Left lung (tissue), 10 donors: ENCODE data around the gene ECHDC3. TPM values are rescaled to one million over a fixed set of nuclear protein-coding genes. Genes with fewer than 3 reads are reported as not detected.
A peak's percentile ranks its signal among the peaks of the same experiment; 100 is the strongest.

ENCODE experiments used
- ATAC-seq: fragments of 200-7000 bp; cut with Tn5 transposase; one replicate; pipeline ENCODE4 v1.9.1; 2020; ENCODE audit warnings: moderate library complexity
- DNase-seq, 4 donors: peaks; one replicate each; pipeline ENCODE4 v3.0.0-alpha.2; 2013 to 2020
- H3K27ac ChIP-seq, 2 donors: fragments of 200-600 bp; sonication (generic) in 1 of 2; one replicate each; pipeline versions ENCODE4 v1.5.0 to v1.8.0; 2020 to 2021
- H3K27me3 ChIP-seq, 2 donors: fragments of 200-600 bp; sonication (generic) in 1 of 2; one replicate each; pipeline versions ENCODE4 v1.5.0 to v1.8.0; 2020 to 2021
- H3K36me3 ChIP-seq, 2 donors: fragments of 200-600 bp; sonication (generic) in 1 of 2; one replicate each; pipeline versions ENCODE4 v1.5.0 to v1.8.0; 2020 to 2021
- H3K4me1 ChIP-seq, 2 donors: fragments of 200-600 bp; one replicate each; pipeline ENCODE4 v1.8.0; 2021
- H3K4me3 ChIP-seq, 2 donors: fragments of 200-600 bp; sonication (generic) in 1 of 2; one replicate each; pipeline versions ENCODE4 v1.5.0 to v1.8.0; 2020 to 2021; ENCODE audit warnings: mild to moderate bottlenecking in 1 of 2
- H3K9me3 ChIP-seq, 2 donors: fragments of 200-600 bp; sonication (generic) in 1 of 2; one replicate each; pipeline versions ENCODE4 v1.5.0 to v1.8.0; 2020 to 2021
- intact Hi-C, 2 donors: fragments of 100-400 bp; cut with DNase I; formaldehyde crosslinking; loops; one replicate each; pipeline versions ENCODE4 v1.11.2 to v1.14.2; 2022
- polyA plus RNA-seq, 6 donors: library from polyadenylated mRNA; unstranded; fragments of 120-200 nt; gene quantifications; one replicate each; pipeline ENCODE4 v1.2.1, GENCODE V29; 2013; ENCODE audit not compliant: insufficient read length in 6 of 6
- total RNA-seq, 2 donors: library from RNA; stranded (reverse); fragmentation: NEBNext Ultra II Directional; extraction: Animal tissue kit (Norgen Biotek cat#: 25700); gene quantifications; one replicate each; pipeline ENCODE4 v1.2.1, GENCODE V29; 2021
- TF ChIP-seq, protein P1 (sequence below), 2 donors: fragments of 200-600 bp; sonication (generic) in 1 of 2; IDR thresholded peaks; one replicate each; pipeline versions ENCODE4 v1.5.0 to v1.8.0; 2021; ENCODE audit warnings: antibody characterized with exemption in 2 of 2
- donor health status: DM: no; HTN: yes; CAD: no.
- donor health status: DM: no; HTN: no; CAD: no.

ECHDC3 gene
- total and polyA plus RNA-seq, 8 donors: 12.4 to 32.6 (median 14.7) TPM

DNA sequence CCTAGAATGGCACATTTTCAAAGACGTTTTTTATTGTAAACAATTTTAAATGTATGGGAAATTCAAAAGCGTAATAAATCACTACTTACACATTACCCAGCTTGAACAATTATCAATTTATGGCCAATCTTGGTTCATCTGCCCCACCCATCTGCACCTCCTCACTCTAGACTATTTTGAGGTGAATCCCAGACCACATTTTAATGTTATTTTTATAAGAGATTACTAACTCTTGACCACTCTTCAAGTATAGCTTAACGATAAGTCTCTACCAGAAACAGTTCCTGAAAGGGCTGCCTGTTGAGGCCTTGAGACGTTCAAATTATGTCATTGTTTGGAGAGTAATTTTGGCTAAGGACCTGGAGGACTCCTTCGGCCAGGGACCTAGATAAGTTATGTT lies 33.2 kb downstream of the ECHDC3 start:
- intact Hi-C loops: no loop called here
- no peaks in the 10 kb centered on the region for H3K27me3 ChIP-seq
- DNase-seq (no peak), ATAC-seq (no peak)
- no peak overlapping the region for H3K27ac ChIP-seq
- no peak overlapping the region for H3K4me3 ChIP-seq
- H3K4me1 ChIP-seq: no peaks in the 10 kb centered on the region
- TF ChIP-seq, protein P1, sequence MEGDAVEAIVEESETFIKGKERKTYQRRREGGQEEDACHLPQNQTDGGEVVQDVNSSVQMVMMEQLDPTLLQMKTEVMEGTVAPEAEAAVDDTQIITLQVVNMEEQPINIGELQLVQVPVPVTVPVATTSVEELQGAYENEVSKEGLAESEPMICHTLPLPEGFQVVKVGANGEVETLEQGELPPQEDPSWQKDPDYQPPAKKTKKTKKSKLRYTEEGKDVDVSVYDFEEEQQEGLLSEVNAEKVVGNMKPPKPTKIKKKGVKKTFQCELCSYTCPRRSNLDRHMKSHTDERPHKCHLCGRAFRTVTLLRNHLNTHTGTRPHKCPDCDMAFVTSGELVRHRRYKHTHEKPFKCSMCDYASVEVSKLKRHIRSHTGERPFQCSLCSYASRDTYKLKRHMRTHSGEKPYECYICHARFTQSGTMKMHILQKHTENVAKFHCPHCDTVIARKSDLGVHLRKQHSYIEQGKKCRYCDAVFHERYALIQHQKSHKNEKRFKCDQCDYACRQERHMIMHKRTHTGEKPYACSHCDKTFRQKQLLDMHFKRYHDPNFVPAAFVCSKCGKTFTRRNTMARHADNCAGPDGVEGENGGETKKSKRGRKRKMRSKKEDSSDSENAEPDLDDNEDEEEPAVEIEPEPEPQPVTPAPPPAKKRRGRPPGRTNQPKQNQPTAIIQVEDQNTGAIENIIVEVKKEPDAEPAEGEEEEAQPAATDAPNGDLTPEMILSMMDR (IDR thresholded peaks at IDR 0.05): no peak
- no peaks in the 10 kb centered on the region for H3K36me3 ChIP-seq
- H3K9me3 ChIP-seq: no peaks in the 10 kb centered on the region

DNA sequence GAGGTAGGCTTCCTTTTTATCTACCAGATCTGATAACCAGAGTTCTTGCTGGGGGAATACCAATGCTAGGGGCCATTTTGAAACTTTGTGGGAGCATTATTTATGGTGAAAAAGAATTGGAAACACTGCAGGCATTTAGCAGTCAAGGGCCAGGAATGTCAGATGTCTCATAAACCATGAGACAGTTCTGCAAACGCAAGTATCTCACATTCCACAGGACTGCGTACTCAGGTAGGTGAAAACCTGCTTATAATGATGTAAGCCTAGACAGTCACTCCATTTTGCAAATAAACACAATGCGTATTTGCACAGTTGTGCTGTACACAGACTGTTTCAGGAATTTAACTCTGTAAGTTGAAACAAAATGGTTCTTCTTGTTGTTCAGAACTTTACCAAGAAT lies 33.9 kb downstream of the ECHDC3 start:
- no peaks in the 10 kb centered on the region for H3K9me3 ChIP-seq
- H3K4me1 ChIP-seq: no peaks in the 10 kb centered on the region
- TF ChIP-seq, protein P1 (IDR thresholded peaks at IDR 0.05): no peak
- DNase-seq (no peak), ATAC-seq (no peak)
- no peaks in the 10 kb centered on the region for H3K36me3 ChIP-seq
- intact Hi-C loops: no loop called here
- no peaks in the 10 kb centered on the region for H3K27me3 ChIP-seq
- no peak overlapping the region for H3K27ac ChIP-seq
- no peak overlapping the region for H3K4me3 ChIP-seq

DNA sequence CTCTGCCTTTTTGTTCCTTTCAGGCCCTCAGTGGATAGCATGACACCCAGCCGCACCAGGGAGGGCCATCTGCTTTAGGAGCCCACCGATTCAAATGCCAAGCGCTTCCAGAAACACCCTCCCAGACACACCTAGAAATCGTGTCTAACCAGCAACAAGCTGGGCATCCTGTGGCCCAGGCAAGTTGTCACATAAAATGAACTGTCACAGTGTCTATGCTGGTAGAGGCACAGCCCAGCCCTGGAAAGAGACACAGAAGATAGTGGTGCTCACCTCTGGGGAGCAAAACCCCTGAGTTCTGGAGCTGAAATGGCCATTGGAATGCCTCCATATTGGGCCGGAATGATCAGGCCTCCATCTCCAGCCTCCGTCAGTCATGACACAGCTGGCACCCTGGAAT lies 38.9 kb downstream of the ECHDC3 start:
- ATAC-seq (no peak), DNase-seq (no peak)
- H3K9me3 ChIP-seq: no peaks in the 10 kb centered on the region
- no peaks in the 10 kb centered on the region for H3K27me3 ChIP-seq
- no peaks in the 10 kb centered on the region for H3K36me3 ChIP-seq
- TF ChIP-seq, protein P1 (IDR thresholded peaks at IDR 0.05): no peak
- no peak overlapping the region for H3K27ac ChIP-seq
- H3K4me3 ChIP-seq: no peak overlapping the region
- no peaks in the 10 kb centered on the region for H3K4me1 ChIP-seq
- intact Hi-C loops: no loop called here

DNA sequence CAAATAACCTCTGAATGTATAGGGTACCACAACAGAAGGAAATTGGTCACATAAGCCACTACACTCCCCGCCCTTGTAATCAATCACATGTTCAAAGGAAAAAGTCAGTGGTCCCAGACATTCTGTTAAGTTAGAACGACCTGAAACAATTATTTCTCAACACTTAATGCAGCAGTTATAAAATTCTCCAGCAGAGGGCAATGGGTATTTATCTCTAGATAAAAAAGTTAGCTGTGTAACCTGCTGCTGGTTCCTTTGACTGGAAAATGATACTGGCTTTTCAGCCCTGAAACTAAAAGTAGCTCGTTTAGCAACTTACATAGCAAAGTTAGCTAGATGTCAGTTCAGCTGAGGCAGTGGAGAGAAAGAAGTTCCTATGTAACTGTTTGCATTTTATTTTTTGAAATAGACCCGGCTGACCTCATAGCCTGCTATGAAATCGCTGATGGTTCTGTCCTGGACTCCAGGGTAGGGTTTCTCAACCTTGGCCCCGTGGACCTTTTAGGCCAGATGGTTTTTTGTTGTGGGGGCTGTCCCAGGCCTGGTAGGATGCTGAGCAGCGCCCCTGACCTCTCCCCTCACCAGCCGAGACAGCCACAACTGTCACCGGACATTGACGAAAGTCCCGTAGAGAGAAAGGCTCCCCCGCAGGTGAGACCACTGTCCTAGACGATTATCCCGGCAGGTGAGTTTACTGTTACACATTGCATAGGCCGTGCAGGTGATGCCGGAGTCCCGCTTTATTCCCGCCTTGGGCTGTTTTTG lies 40.8 kb downstream of the ECHDC3 start:
- H3K36me3 ChIP-seq: no peaks in the 10 kb centered on the region
- intact Hi-C loops: no loop called here
- TF ChIP-seq, protein P1 (IDR thresholded peaks at IDR 0.05): peak; percentile 36 to 72
- no peaks in the 10 kb centered on the region for H3K4me1 ChIP-seq
- DNase-seq (peak in 2 of 4 donors; percentile 49 to 60), ATAC-seq (peak; percentile 89)
- no peaks in the 10 kb centered on the region for H3K27me3 ChIP-seq
- H3K4me3 ChIP-seq: no peak overlapping the region
- no peaks in the 10 kb centered on the region for H3K9me3 ChIP-seq
- no peak overlapping the region for H3K27ac ChIP-seq

DNA sequence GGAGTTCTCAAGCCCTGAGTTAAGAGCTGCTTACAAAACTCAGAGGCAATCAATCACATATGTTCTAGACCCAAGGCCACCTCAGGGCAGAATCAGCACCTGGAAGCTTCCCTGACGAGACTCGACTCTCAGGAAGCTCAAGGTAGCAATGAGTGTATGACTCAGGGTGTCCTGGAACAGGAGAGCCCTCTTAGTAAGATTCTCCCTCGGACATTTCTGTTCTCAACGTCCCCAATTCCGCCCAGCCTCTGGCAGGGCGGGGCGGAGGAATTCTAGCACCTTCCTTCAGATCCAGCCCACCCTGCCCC lies 41.3 kb downstream of the ECHDC3 start:
- DNase-seq (no peak), ATAC-seq (peak; percentile 37)
- Histone ChIP-seq H3K4me3 (no peak overlapping the region), H3K4me1 (no peaks in the 10 kb centered on the region), H3K27ac (no peak overlapping the region), H3K27me3 (no peaks in the 10 kb centered on the region), H3K36me3 (no peaks in the 10 kb centered on the region), H3K9me3 (no peaks in the 10 kb centered on the region)
- intact Hi-C loops: no loop called here
- TF ChIP-seq, protein P1 (IDR thresholded peaks at IDR 0.05): no peak
